GM19023 (cell line): Measurements from ENCODE around the gene ATP5F1C.
"Not testable (repeated sequence)": the region's sequence is repeated elsewhere in the genome, so short reads cannot be mapped to it uniquely, and the experiment has no call there.

Source experiments
- ATAC-seq: cut with Tn5 transposase; IDR thresholded peaks from one replicate; pipeline ENCODE4 v1.9.1; 2021; ENCODE audit warnings: mild to moderate bottlenecking, moderate library complexity; ENCODE audit not compliant: unreplicated experiment

ATP5F1C gene

GRCh38 chr10:7792541-7792940 is 4.6 kb downstream of the ATP5F1C start:
- no peak for ATAC-seq

GRCh38 chr10:7794251-7795026 is 6.5 kb downstream of the ATP5F1C start:
- ATAC-seq, result no peak

GRCh38 chr10:7795605-7796004 is 7.6 kb downstream of the ATP5F1C start:
- ATAC-seq, result no peak

- ATAC-seq, result no peak
Observed at GRCh38 chr10:7797582-7797981, 9.6 kb downstream of the ATP5F1C start.

GRCh38 chr10:7802606-7803005 is 14.6 kb downstream of the ATP5F1C start:
- no peak for ATAC-seq

GRCh38 chr10:7804216-7804615 is 16.2 kb downstream of the ATP5F1C start:
- ATAC-seq, result no peak

- ATAC-seq, result no peak
Observed at GRCh38 chr10:7804741-7805140, 16.8 kb downstream of the ATP5F1C start.

- ATAC-seq, result no peak
Observed at GRCh38 chr10:7808686-7809267, 20.8 kb downstream of the ATP5F1C start.

- no peak for ATAC-seq
Observed at GRCh38 chr10:7810443-7810842, 22.5 kb downstream of the ATP5F1C start.

- no peak for ATAC-seq
Observed at GRCh38 chr10:7811000-7811399, 23.0 kb downstream of the ATP5F1C start.

- not testable (repeated sequence) for ATAC-seq
Observed at GRCh38 chr10:7811743-7812142, 23.8 kb downstream of the ATP5F1C start.

GRCh38 chr10:7813481-7813880 is 25.5 kb downstream of the ATP5F1C start:
- no peak for ATAC-seq

- ATAC-seq, result no peak
Observed at GRCh38 chr10:7817576-7817975, 29.6 kb downstream of the ATP5F1C start.

GRCh38 chr10:7817984-7818294 is 30.0 kb downstream of the ATP5F1C start:
- ATAC-seq, result peak; percentile 25

GRCh38 chr10:7818295-7819120 is 30.5 kb downstream of the ATP5F1C start, which contains the start of gene TAF3:
Gene TAF3 (plus strand): TSS chr10:7818505. CDS start chr10:7818710, 205 bp downstream.
- ATAC-seq, result peak; percentile 89

- peak; percentile 34 for ATAC-seq
Observed at GRCh38 chr10:7819121-7819460, 31.1 kb downstream of the ATP5F1C start.

GRCh38 chr10:7824251-7824650 is 36.3 kb downstream of the ATP5F1C start:
- ATAC-seq, result no peak

- no peak for ATAC-seq
Observed at GRCh38 chr10:7826971-7827370, 39.0 kb downstream of the ATP5F1C start.

- ATAC-seq, result no peak
Observed at GRCh38 chr10:7829289-7829834, 41.4 kb downstream of the ATP5F1C start.

GRCh38 chr10:7832060-7832459 is 44.1 kb downstream of the ATP5F1C start:
- ATAC-seq, result no peak

- ATAC-seq, result no peak
Observed at GRCh38 chr10:7833210-7833609, 45.2 kb downstream of the ATP5F1C start.

GRCh38 chr10:7834262-7834661 is 46.3 kb downstream of the ATP5F1C start:
- ATAC-seq, result no peak
